Measurements from ENCODE around the gene ZNF57. TPM values are rescaled to one million over a fixed set of nuclear protein-coding genes. Genes with fewer than 3 reads are reported as not detected.
"Not testable (repeated sequence)": the region's sequence is repeated elsewhere in the genome, so short reads cannot be mapped to it uniquely, and the experiment has no call there.

ZNF57 gene
- total and polyA plus RNA-seq, 2 donors (not counting 1 experiment from before 2014, with no cell fraction given): 2.8 to 5.3 TPM

DNA sequence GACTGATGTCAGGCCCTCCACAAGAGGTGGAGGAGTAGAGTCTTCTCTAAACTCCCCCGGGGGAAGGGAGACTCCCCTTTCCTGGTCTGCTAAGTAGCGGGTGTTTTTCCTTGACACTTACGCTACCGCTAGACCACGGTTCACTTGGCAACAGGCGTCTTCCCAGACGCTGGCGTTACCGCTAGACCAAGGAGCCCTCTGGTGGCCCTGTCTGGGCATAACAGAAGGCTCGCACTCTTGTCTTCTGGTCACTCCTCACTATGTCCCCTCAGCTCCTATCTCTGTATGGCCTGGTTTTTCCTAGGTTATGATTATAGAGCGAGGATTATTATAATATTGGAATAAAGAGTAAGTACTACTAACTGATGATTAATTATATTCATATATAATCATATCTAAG is 28.6 kb upstream of the ZNF57 start:
- H3K9ac ChIP-seq (ENCODE audit: insufficient read depth, low read length); H3K36me3 ChIP-seq (ENCODE audit: control insufficient read depth, insufficient read depth, low read length); H2AFZ ChIP-seq (ENCODE audit: low read length); H3K4me1 ChIP-seq (ENCODE audit: control insufficient read depth, extremely low read depth, insufficient read depth, low read length); H3K27me3 ChIP-seq (ENCODE audit: control insufficient read depth, insufficient read depth, low read length); H3K9me3 ChIP-seq (ENCODE audit: control insufficient read depth, insufficient read depth, low read depth, low read length); H3K4me2 ChIP-seq (ENCODE audit: extremely low read depth, insufficient read depth, low read length); H3K4me3 ChIP-seq (replicated peaks in 1 of 4; ENCODE audit: control extremely low read depth in 1 of 4, insufficient read depth in 1 of 4, low read depth in 3 of 4, low read length in 4 of 4); H4K20me1 ChIP-seq (ENCODE audit: control insufficient read depth, extremely low read depth, insufficient read depth, low read length); H3K27ac ChIP-seq (ENCODE audit: insufficient read depth, low read length); H3K79me2 ChIP-seq (ENCODE audit: control insufficient read depth, insufficient read depth, low read length); DNase-seq (ENCODE audit: low read depth in 2 of 2): not testable (repeated sequence)
- TF ChIP-seq, protein P1, sequence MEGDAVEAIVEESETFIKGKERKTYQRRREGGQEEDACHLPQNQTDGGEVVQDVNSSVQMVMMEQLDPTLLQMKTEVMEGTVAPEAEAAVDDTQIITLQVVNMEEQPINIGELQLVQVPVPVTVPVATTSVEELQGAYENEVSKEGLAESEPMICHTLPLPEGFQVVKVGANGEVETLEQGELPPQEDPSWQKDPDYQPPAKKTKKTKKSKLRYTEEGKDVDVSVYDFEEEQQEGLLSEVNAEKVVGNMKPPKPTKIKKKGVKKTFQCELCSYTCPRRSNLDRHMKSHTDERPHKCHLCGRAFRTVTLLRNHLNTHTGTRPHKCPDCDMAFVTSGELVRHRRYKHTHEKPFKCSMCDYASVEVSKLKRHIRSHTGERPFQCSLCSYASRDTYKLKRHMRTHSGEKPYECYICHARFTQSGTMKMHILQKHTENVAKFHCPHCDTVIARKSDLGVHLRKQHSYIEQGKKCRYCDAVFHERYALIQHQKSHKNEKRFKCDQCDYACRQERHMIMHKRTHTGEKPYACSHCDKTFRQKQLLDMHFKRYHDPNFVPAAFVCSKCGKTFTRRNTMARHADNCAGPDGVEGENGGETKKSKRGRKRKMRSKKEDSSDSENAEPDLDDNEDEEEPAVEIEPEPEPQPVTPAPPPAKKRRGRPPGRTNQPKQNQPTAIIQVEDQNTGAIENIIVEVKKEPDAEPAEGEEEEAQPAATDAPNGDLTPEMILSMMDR (conservative IDR thresholded peaks at IDR 0.05 in 1 of 2, IDR thresholded peaks at IDR 0.05 in 1 of 2; ENCODE audit: low read depth in 1 of 2, low read length in 2 of 2): peak; percentile 6 to 17

DNA sequence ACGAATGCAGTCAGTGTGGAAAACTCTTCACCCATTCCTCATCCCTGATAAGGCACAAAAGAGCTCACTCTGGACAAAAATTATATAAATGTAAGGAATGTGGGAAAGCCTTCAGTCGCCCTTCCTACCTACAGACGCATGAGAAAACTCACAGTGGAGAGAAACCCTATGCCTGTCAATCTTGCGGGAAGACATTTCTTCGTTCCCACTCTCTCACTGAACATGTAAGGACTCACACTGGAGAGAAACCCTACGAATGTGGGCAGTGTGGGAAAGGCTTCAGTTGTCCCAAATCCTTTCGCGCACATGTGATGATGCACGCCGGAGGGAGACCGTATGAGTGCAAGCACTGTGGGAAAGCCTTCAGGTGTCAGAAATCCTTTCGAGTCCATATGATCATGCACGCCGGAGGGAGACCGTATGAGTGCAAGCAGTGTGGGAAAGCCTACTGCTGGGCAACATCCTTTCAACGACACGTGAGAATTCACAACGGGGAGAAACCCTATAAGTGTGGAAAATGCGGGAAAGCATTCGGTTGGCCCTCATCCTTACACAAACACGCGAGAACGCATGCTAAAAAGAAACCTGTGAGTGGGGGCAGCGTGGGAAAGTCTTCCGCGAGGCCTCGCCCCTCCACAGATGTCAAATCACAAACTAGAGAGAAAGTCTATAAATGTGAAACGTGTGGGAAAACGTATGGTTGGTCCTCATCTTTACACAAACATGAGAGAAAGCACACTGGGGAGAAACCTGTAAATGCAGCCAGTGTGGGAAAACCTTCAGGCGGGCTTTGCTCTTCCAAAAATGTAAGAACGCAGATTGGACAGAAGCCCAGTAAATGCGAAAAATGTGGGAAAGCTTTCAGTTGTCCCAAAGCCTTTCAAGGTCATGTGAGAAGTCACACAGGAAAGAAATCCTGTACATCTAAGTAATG is 23.1 kb upstream of the ZNF57 start:
- H3K9ac ChIP-seq (ENCODE audit: insufficient read depth, low read length): no peak overlapping the region
- no peaks in the 10 kb centered on the region for H3K79me2 ChIP-seq (ENCODE audit: control insufficient read depth, insufficient read depth, low read length)
- H3K36me3 ChIP-seq (ENCODE audit: control insufficient read depth, insufficient read depth, low read length): no peaks in the 10 kb centered on the region

DNA sequence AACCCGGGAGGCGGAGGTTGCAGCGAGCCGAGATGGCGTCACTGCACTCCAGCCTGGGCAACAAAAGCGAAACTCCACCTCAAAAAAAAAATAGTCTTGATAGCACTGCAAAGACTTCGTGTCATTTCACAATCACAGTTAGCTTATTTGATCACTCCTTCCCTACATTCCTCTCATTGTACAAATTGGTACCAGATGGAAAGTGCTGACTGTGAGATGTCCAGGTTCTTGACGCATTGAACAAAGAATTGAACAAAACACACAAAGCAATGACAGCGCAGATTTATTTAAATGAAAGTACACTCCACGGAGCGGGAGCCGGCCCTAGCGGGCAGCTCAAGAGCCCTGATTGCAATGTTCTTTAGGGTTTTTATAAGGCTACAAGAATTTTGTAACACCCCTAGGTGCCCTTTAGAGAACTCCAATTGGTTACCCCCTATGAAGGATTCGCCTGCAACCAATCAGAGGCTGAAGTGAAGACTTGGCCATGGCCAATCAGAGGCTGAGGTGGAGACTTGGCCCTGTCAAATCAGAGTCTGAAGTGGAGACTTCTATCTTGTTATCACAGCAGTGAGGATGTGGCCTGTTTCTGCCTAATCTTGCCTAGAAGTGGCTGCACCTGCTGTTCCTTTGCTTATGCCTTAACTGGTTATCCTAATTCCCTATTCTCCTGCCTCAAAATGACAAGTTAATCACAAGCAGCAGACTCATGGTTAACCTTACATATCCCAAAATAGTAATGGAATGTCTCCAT is 16.9 kb upstream of the ZNF57 start:
- Histone ChIP-seq H3K27ac (ENCODE audit: insufficient read depth, low read length) (no peak overlapping the region), H3K4me2 (ENCODE audit: extremely low read depth, insufficient read depth, low read length) (no peak overlapping the region), H3K27me3 (ENCODE audit: control insufficient read depth, insufficient read depth, low read length) (no peaks in the 10 kb centered on the region), H3K9me3 (ENCODE audit: control insufficient read depth, insufficient read depth, low read depth, low read length) (no peaks in the 10 kb centered on the region), H3K4me3 (replicated peaks in 1 of 4; ENCODE audit: control extremely low read depth in 1 of 4, insufficient read depth in 1 of 4, low read depth in 3 of 4, low read length in 4 of 4) (no peak overlapping the region), H3K9ac (ENCODE audit: insufficient read depth, low read length) (no peak overlapping the region), H3K36me3 (ENCODE audit: control insufficient read depth, insufficient read depth, low read length) (no peaks in the 10 kb centered on the region), H3K79me2 (ENCODE audit: control insufficient read depth, insufficient read depth, low read length) (no peaks in the 10 kb centered on the region), H4K20me1 (ENCODE audit: control insufficient read depth, extremely low read depth, insufficient read depth, low read length) (no peaks in the 10 kb centered on the region), H2AFZ (ENCODE audit: low read length) (no peak overlapping the region), H3K4me1 (ENCODE audit: control insufficient read depth, extremely low read depth, insufficient read depth, low read length) (no peaks in the 10 kb centered on the region)
- TF ChIP-seq, protein P1 (conservative IDR thresholded peaks at IDR 0.05 in 1 of 2, IDR thresholded peaks at IDR 0.05 in 1 of 2; ENCODE audit: low read depth in 1 of 2, low read length in 2 of 2): no peak
- TF ChIP-seq EZH2 (IDR thresholded peaks at IDR 0.05; ENCODE audit: low read length, missing control alignments): no peak
- no peak for DNase-seq (ENCODE audit: low read depth in 2 of 2)

More for the DNA sequence above, 23.1 kb upstream of the ZNF57 start:
- H3K27me3 ChIP-seq (ENCODE audit: control insufficient read depth, insufficient read depth, low read length): no peaks in the 10 kb centered on the region
- H2AFZ ChIP-seq (ENCODE audit: low read length): no peak overlapping the region
- no peak overlapping the region for H3K27ac ChIP-seq (ENCODE audit: insufficient read depth, low read length)
- no peak overlapping the region for H3K4me3 ChIP-seq (replicated peaks in 1 of 4; ENCODE audit: control extremely low read depth in 1 of 4, insufficient read depth in 1 of 4, low read depth in 3 of 4, low read length in 4 of 4)
- no peak for DNase-seq (ENCODE audit: low read depth in 2 of 2)
- TF ChIP-seq, protein P1 (conservative IDR thresholded peaks at IDR 0.05 in 1 of 2, IDR thresholded peaks at IDR 0.05 in 1 of 2; ENCODE audit: low read depth in 1 of 2, low read length in 2 of 2): no peak
- TF ChIP-seq EZH2 (IDR thresholded peaks at IDR 0.05; ENCODE audit: low read length, missing control alignments): no peak
- no peaks in the 10 kb centered on the region for H4K20me1 ChIP-seq (ENCODE audit: control insufficient read depth, extremely low read depth, insufficient read depth, low read length)
- no peaks in the 10 kb centered on the region for H3K4me1 ChIP-seq (ENCODE audit: control insufficient read depth, extremely low read depth, insufficient read depth, low read length)
- no peaks in the 10 kb centered on the region for H3K9me3 ChIP-seq (ENCODE audit: control insufficient read depth, insufficient read depth, low read depth, low read length)
- H3K4me2 ChIP-seq (ENCODE audit: extremely low read depth, insufficient read depth, low read length): no peak overlapping the region

All from fibroblast of lung (primary cell).